ENCODE measurements around the gene LTBP1. TPM values are rescaled to one million over a fixed set of nuclear protein-coding genes. Genes with fewer than 3 reads are reported as not detected.

LTBP1 gene
- total RNA-seq, 1 experiment from 2014 or later = 12.5 TPM

DNA sequence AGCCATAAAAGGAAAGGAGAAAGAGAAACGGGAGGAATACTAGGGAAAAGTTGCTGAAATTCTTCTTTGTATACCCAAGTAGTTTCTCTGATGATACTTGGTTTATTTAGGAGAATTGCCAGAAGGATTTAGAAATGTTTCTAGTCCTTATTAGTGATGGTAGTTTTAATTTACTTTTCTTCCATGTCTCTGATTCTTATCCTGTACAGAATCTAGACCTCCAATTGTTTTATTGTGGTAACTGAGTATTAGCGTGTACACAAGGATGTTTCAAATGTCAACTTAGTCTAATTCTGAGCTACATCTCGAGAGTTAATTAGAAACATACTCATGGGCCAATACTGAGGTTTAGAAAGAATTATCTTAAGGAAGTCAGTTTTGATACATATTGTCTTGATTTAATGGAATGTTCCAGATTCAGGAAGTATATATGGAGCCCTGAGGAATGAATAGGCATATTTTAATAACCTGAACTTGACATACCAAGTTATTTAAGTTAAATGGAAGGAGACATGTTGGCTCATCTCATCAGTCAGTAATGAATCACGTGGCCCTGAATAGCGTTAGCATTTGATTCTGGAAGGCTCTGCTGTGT, 219.6 kb downstream of the LTBP1 start:
- no peak for DNase-seq (ENCODE audit: low read depth, low spot score)
- H3K4me1 ChIP-seq (ENCODE audit: control insufficient read depth, insufficient read depth, low read length) = no peaks in the 10 kb centered on the region
- in situ Hi-C loops (cut with HindIII; ENCODE audit: low pct_unique_long_range_greater_than_20kb, low sequenced_read_pairs) = no loop called here
- no peaks in the 10 kb centered on the region for H3K36me3 ChIP-seq (ENCODE audit: control insufficient read depth, insufficient read depth, low read length)
- H3K4me3 ChIP-seq (ENCODE audit: low read depth in 2 of 2, low read length in 2 of 2) = no peak overlapping the region
- ChIA-PET POLR2A (no interaction called here), CTCF (no interaction called here)
- no peak overlapping the region for H3K27ac ChIP-seq (ENCODE audit: low read length)
- ATAC-seq = no peak
- intact Hi-C loops (cut with micrococcal nuclease; ENCODE audit: unreplicated experiment) = no loop called here
- TF ChIP-seq POLR2AphosphoS5 (IDR thresholded peaks at IDR 0.05; ENCODE audit: low read depth, low read length) (no peak), TCF7L2 (IDR thresholded peaks at IDR 0.05; ENCODE audit: low read depth, low read length) (no peak), SIN3A (IDR thresholded peaks at IDR 0.05; ENCODE audit: borderline replicate concordance, insufficient read depth, low read depth, low read length) (no peak)
- TF ChIP-seq, protein P1, sequence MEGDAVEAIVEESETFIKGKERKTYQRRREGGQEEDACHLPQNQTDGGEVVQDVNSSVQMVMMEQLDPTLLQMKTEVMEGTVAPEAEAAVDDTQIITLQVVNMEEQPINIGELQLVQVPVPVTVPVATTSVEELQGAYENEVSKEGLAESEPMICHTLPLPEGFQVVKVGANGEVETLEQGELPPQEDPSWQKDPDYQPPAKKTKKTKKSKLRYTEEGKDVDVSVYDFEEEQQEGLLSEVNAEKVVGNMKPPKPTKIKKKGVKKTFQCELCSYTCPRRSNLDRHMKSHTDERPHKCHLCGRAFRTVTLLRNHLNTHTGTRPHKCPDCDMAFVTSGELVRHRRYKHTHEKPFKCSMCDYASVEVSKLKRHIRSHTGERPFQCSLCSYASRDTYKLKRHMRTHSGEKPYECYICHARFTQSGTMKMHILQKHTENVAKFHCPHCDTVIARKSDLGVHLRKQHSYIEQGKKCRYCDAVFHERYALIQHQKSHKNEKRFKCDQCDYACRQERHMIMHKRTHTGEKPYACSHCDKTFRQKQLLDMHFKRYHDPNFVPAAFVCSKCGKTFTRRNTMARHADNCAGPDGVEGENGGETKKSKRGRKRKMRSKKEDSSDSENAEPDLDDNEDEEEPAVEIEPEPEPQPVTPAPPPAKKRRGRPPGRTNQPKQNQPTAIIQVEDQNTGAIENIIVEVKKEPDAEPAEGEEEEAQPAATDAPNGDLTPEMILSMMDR (IDR thresholded peaks at IDR 0.05) = no peak
- TF ChIP-seq, protein P2, sequence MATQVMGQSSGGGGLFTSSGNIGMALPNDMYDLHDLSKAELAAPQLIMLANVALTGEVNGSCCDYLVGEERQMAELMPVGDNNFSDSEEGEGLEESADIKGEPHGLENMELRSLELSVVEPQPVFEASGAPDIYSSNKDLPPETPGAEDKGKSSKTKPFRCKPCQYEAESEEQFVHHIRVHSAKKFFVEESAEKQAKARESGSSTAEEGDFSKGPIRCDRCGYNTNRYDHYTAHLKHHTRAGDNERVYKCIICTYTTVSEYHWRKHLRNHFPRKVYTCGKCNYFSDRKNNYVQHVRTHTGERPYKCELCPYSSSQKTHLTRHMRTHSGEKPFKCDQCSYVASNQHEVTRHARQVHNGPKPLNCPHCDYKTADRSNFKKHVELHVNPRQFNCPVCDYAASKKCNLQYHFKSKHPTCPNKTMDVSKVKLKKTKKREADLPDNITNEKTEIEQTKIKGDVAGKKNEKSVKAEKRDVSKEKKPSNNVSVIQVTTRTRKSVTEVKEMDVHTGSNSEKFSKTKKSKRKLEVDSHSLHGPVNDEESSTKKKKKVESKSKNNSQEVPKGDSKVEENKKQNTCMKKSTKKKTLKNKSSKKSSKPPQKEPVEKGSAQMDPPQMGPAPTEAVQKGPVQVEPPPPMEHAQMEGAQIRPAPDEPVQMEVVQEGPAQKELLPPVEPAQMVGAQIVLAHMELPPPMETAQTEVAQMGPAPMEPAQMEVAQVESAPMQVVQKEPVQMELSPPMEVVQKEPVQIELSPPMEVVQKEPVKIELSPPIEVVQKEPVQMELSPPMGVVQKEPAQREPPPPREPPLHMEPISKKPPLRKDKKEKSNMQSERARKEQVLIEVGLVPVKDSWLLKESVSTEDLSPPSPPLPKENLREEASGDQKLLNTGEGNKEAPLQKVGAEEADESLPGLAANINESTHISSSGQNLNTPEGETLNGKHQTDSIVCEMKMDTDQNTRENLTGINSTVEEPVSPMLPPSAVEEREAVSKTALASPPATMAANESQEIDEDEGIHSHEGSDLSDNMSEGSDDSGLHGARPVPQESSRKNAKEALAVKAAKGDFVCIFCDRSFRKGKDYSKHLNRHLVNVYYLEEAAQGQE (IDR thresholded peaks at IDR 0.05; ENCODE audit: insufficient read depth in 1 of 2, low read depth in 2 of 2, low read length in 1 of 2) = no peak
- H3K27me3 ChIP-seq (ENCODE audit: control insufficient read depth, insufficient read depth, low read length) = no peaks in the 10 kb centered on the region
- BruUV-seq (replicated peaks) = no TSS peak
- no peaks in the 10 kb centered on the region for H3K9me3 ChIP-seq (ENCODE audit: control insufficient read depth, insufficient read depth, low read depth, low read length)

DNA sequence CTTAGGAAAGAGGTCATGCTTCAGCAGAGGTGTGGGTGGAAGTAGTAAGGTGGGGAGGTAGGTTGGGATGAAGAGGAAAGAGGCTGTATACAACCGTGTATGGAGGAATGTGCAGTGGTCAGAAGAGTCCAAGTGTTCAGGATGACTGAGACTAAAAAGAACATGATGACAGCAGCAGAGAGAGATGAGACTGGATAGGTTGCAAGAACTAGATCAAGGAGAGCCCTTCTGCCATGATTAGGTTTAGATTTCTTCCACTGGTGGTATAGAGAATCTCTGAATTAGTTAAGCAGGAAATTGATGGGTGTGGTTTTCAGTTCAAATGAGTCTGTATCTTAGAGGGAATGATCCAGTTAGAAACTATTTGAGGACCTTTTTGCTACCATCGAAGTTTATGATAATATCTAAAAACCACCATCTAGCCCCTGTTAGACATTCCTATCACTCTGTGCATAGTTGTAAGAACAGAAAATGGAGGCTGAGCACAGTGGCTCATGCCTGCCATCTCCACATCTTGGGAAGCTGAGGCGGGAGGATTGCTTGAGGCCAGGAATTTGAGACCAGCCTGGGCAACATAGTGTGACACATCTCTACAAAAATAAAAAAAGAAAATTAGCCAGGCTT, 221.0 kb downstream of the LTBP1 start:
- Histone ChIP-seq H3K27me3 (ENCODE audit: control insufficient read depth, insufficient read depth, low read length) (no peaks in the 10 kb centered on the region), H3K36me3 (ENCODE audit: control insufficient read depth, insufficient read depth, low read length) (no peaks in the 10 kb centered on the region), H3K4me1 (ENCODE audit: control insufficient read depth, insufficient read depth, low read length) (no peaks in the 10 kb centered on the region), H3K4me3 (ENCODE audit: low read depth in 2 of 2, low read length in 2 of 2) (no peak overlapping the region), H3K27ac (ENCODE audit: low read length) (no peak overlapping the region), H3K9me3 (ENCODE audit: control insufficient read depth, insufficient read depth, low read depth, low read length) (no peaks in the 10 kb centered on the region)
- BruUV-seq (replicated peaks) = no TSS peak
- intact Hi-C loops (cut with micrococcal nuclease; ENCODE audit: unreplicated experiment) = no loop called here
- POLR2A ChIA-PET = no interaction called here
- CTCF ChIA-PET = no interaction called here
- no peak for DNase-seq (ENCODE audit: low read depth, low spot score)
- no peak for ATAC-seq
- in situ Hi-C loops (cut with HindIII; ENCODE audit: low pct_unique_long_range_greater_than_20kb, low sequenced_read_pairs) = no loop called here
- no peak for TF ChIP-seq SIN3A (IDR thresholded peaks at IDR 0.05; ENCODE audit: borderline replicate concordance, insufficient read depth, low read depth, low read length)
- TF ChIP-seq, protein P2 (IDR thresholded peaks at IDR 0.05; ENCODE audit: insufficient read depth in 1 of 2, low read depth in 2 of 2, low read length in 1 of 2) = no peak
- no peak for TF ChIP-seq TCF7L2 (IDR thresholded peaks at IDR 0.05; ENCODE audit: low read depth, low read length)
- TF ChIP-seq, protein P1 (IDR thresholded peaks at IDR 0.05) = no peak
- no peak for TF ChIP-seq POLR2AphosphoS5 (IDR thresholded peaks at IDR 0.05; ENCODE audit: low read depth, low read length)

Measured in Panc1 (cell line).